DND-41 (cell line): Measurements from ENCODE around the gene PLEKHG2.
A peak's percentile ranks its signal among the peaks of the same experiment; 100 is the strongest.

Source experiments
- ATAC-seq: fragments of 200-7000 bp; cut with Tn5 transposase; 3 replicates; pipeline ENCODE4 v1.9.1; 2021; ENCODE audit warnings: low read depth; ENCODE audit not compliant: insufficient read depth
- DNase-seq: peaks from one replicate; pipeline ENCODE4 v3.0.0-alpha.2; 2020
- H2AFZ ChIP-seq: 2 replicates; pipeline ENCODE4 v1.6.0; 2012; ENCODE audit warnings: low read depth, low read length
- H3K27ac ChIP-seq: 2 replicates; pipeline ENCODE4 v1.5.1; 2012; ENCODE audit warnings: low read length, inconsistent platforms
- H3K27me3 ChIP-seq: fragments of 200-600 bp; sonication (generic); 2 replicates; pipeline ENCODE4 v1.6.0; 2012; ENCODE audit warnings: low read length, mild to moderate bottlenecking, inconsistent platforms; ENCODE audit not compliant: insufficient read depth, poor library complexity
- H3K36me3 ChIP-seq: 2 replicates; pipeline ENCODE4 v1.5.1; 2012; ENCODE audit warnings: low read length, inconsistent platforms; ENCODE audit not compliant: insufficient read depth
- H3K4me1 ChIP-seq: 2 replicates; pipeline ENCODE4 v1.5.1; 2012; ENCODE audit warnings: mild to moderate bottlenecking, low read length; ENCODE audit not compliant: insufficient read depth
- H3K4me2 ChIP-seq: 2 replicates; pipeline ENCODE4 v1.6.0; 2012; ENCODE audit warnings: mild to moderate bottlenecking, moderate library complexity, low read length, inconsistent platforms; ENCODE audit not compliant: insufficient read depth
- H3K4me3 ChIP-seq, 2 experiments: fragments of 200-600 bp in 1 of 2; shearing (Covaris generic) in 1 of 2; 2 replicates each; pipeline ENCODE4 v1.5.1; 2012 to 2016; ENCODE audit warnings: inconsistent platforms in 2 of 2, low read length in 2 of 2, mild to moderate bottlenecking in 2 of 2, low read depth in 1 of 2, moderate library complexity in 1 of 2
- H3K79me2 ChIP-seq: 2 replicates; pipeline ENCODE4 v1.6.0; 2012; ENCODE audit warnings: low read length, inconsistent platforms; ENCODE audit not compliant: insufficient read depth
- H3K9ac ChIP-seq: 2 replicates; pipeline ENCODE4 v1.6.0; 2012; ENCODE audit warnings: low read depth, mild to moderate bottlenecking, inconsistent platforms, low read length, moderate library complexity
- H3K9me3 ChIP-seq: 2 replicates; pipeline ENCODE4 v1.5.1; 2012; ENCODE audit warnings: low read length, moderate library complexity, mild to moderate bottlenecking, inconsistent platforms; ENCODE audit not compliant: insufficient read depth, severe bottlenecking
- H4K20me1 ChIP-seq: 2 replicates; pipeline ENCODE4 v1.6.0; 2012; ENCODE audit warnings: low read length; ENCODE audit not compliant: insufficient read depth
- CTCF ChIP-seq: IDR thresholded peaks from 2 replicates; pipeline ENCODE4 v1.5.1; 2012; ENCODE audit warnings: borderline replicate concordance, low read length, moderate library complexity, mild to moderate bottlenecking; ENCODE audit not compliant: poor library complexity, severe bottlenecking; ENCODE audit errors: extremely low read depth
- EZH2 ChIP-seq: IDR thresholded peaks from 3 replicates; pipeline ENCODE4 v1.6.1; 2012; ENCODE audit warnings: borderline replicate concordance, low read depth, mild to moderate bottlenecking, moderate library complexity, low read length, inconsistent platforms; ENCODE audit not compliant: severe bottlenecking

Gene PLEKHG2

GRCh38 chr19:39405261-39405957, 7.1 kb upstream of the PLEKHG2 start:
- peak overlapping the region; percentile 74; the same call in 1 of the 2 replicates for H3K4me2 ChIP-seq

GRCh38 chr19:39405958-39406655, 6.4 kb upstream of the PLEKHG2 start:
- Histone ChIP-seq H2AFZ (peak overlapping the region; percentile 76), H3K27ac (peak overlapping the region; percentile 66), H3K4me3 (peak overlapping the region; percentile 32 to 68; a peak in 3 of 4 replicates), H3K4me1 (peaks cover 71% of the 10 kb centered on the region), H4K20me1 (peaks cover 14% of the 10 kb centered on the region; the same call in 1 of the 2 replicates), H3K79me2 (peaks cover 20% of the 10 kb centered on the region), H3K27me3 (no peaks in the 10 kb centered on the region), H3K9ac (peak overlapping the region; percentile 92), H3K4me2 (peak overlapping the region; percentile 74), H3K36me3 (peaks cover 12% of the 10 kb centered on the region), H3K9me3 (no peaks in the 10 kb centered on the region)
- peak; percentile 29 for ATAC-seq
- TF ChIP-seq CTCF (no peak), EZH2 (no peak)
- DNase-seq = peak; percentile 83

More at GRCh38 chr19:39405261-39405957, 7.1 kb upstream of the PLEKHG2 start:
- peaks cover 20% of the 10 kb centered on the region for H3K79me2 ChIP-seq
- H3K27me3 ChIP-seq = no peaks in the 10 kb centered on the region
- no peak overlapping the region for H3K27ac ChIP-seq
- DNase-seq (no peak), ATAC-seq (no peak)
- no peak overlapping the region for H3K4me3 ChIP-seq
- H3K9me3 ChIP-seq = no peaks in the 10 kb centered on the region
- peaks cover 14% of the 10 kb centered on the region; the same call in 1 of the 2 replicates for H4K20me1 ChIP-seq
- TF ChIP-seq EZH2 = no peak
- TF ChIP-seq CTCF = no peak
- peaks cover 12% of the 10 kb centered on the region for H3K36me3 ChIP-seq
- peaks cover 66% of the 10 kb centered on the region for H3K4me1 ChIP-seq
- H2AFZ ChIP-seq = no peak overlapping the region
- H3K9ac ChIP-seq = 0 out of 2 replicates have a peak overlapping the region, but pooled peaks have one; percentile 92

GRCh38 chr19:39406656-39407409, 5.6 kb upstream of the PLEKHG2 start, which contains the start of gene ZFP36:
Gene ZFP36 (plus strand): TSS chr19:39406847. CDS start chr19:39406905, 58 bp downstream.
- H3K27me3 ChIP-seq = no peaks in the 10 kb centered on the region
- H3K4me1 ChIP-seq = peaks cover 71% of the 10 kb centered on the region
- peaks cover 20% of the 10 kb centered on the region for H3K79me2 ChIP-seq
- ATAC-seq (peak; percentile 64), DNase-seq (peak; percentile 85)
- H3K9ac ChIP-seq = peak within 1 kb of the TSS; percentile 92
- H4K20me1 ChIP-seq = peaks cover 14% of the 10 kb centered on the region; the same call in 1 of the 2 replicates
- H2AFZ ChIP-seq = peak within 1 kb of the TSS; percentile 76
- H3K9me3 ChIP-seq = no peaks in the 10 kb centered on the region
- peak within 1 kb of the TSS; percentile 68 to 77; a peak in 3 of 4 replicates for H3K4me3 ChIP-seq
- H3K27ac ChIP-seq = peak within 1 kb of the TSS; percentile 88
- H3K4me2 ChIP-seq = peak within 1 kb of the TSS; percentile 74
- TF ChIP-seq EZH2 (no peak), CTCF (peak; percentile 22)
- peaks cover 12% of the 10 kb centered on the region for H3K36me3 ChIP-seq
